GM12878 (cell line): ENCODE results near the gene MRPS12. TPM values are rescaled to one million over a fixed set of nuclear protein-coding genes. Genes with fewer than 3 reads are reported as not detected.

ENCODE experiments used
- ATAC-seq: fragments of 200-7000 bp; cut with Tn5 transposase; 3 replicates; pipeline ENCODE4 v1.9.1; 2020; ENCODE audit warnings: mild to moderate bottlenecking, moderate library complexity
- BruUV-seq: library from RNA; stranded (reverse); fragments of 400-500 nt; replicated peaks from 2 replicates; lab custom pipeline; 2021; lab: Mats Ljungman, UMichigan
- CTCF ChIA-PET: fragments of 300-600 bp; sonication (Branson Sonifier 250); formaldehyde crosslinking; extraction: SDS; loops from one replicate; lab custom pipeline; 2021; ENCODE audit warnings: inconsistent platforms; lab: Yijun Ruan, JAX
- POLR2A ChIA-PET: fragments of 350-600 bp; formaldehyde crosslinking; extraction: SDS; loops from one replicate; lab custom pipeline; 2021; ENCODE audit warnings: inconsistent platforms; lab: Charles Lee
- RAD21 ChIA-PET: fragments of 300-600 bp; sonication (Branson Sonifier 250); formaldehyde crosslinking; loops from one replicate; lab custom pipeline; 2023; ENCODE audit warnings: antibody characterized with exemption; ENCODE audit not compliant: unreplicated experiment; lab: Charles Lee
- SMC1A ChIA-PET: fragments of 300-600 bp; sonication (Branson Sonifier 250); formaldehyde crosslinking; loops from one replicate; lab custom pipeline; 2023; ENCODE audit not compliant: unreplicated experiment, uncharacterized antibody; lab: Charles Lee
- DNase-seq: peaks from one replicate; pipeline ENCODE4 v3.0.0-alpha.2; 2011; ENCODE audit warnings: low read depth, low spot score
- FAIRE-seq: peaks from 3 replicates; lab custom pipeline; 2011; peaks lifted over from hg19 to GRCh38; lab: Jason Lieb, UNC
- H2AFZ ChIP-seq: 2 replicates; pipeline ENCODE4 v1.6.0; 2011; ENCODE audit warnings: low read depth, low read length, control low read depth; ENCODE audit not compliant: control insufficient read depth
- H3K27ac ChIP-seq: 2 replicates; pipeline ENCODE4 v1.5.1; 2011; ENCODE audit warnings: control low read depth; ENCODE audit not compliant: control insufficient read depth, insufficient read depth
- H3K27me3 ChIP-seq, 2 experiments: replicated peaks in 1 of 2; 2 replicates each; pipeline versions ENCODE4 v1.6.0 to v1.6.1; 2011; ENCODE audit warnings: low read length in 1 of 2; ENCODE audit not compliant: control insufficient read depth in 2 of 2, insufficient read depth in 2 of 2
- H3K36me3 ChIP-seq, 2 experiments: 2 replicates each; pipeline ENCODE4 v1.5.1; 2011; ENCODE audit warnings: low read length in 1 of 2; ENCODE audit not compliant: control insufficient read depth in 2 of 2, insufficient read depth in 2 of 2
- H3K4me1 ChIP-seq: 2 replicates; pipeline ENCODE4 v1.6.1; 2011; ENCODE audit warnings: mild to moderate bottlenecking, low read length, moderate library complexity, mixed read lengths; ENCODE audit not compliant: control insufficient read depth, insufficient read depth
- H3K4me2 ChIP-seq: 2 replicates; pipeline ENCODE4 v1.6.0; 2011; ENCODE audit warnings: control low read depth; ENCODE audit not compliant: control insufficient read depth, insufficient read depth
- H3K4me3 ChIP-seq: fragments of 200-600 bp; sonication (generic); 2 replicates; pipeline ENCODE4 v1.5.1; 2016
- H3K79me2 ChIP-seq: 2 replicates; pipeline ENCODE4 v1.6.0; 2011; ENCODE audit warnings: low read length; ENCODE audit not compliant: control insufficient read depth, insufficient read depth
- H3K9ac ChIP-seq: 2 replicates; pipeline ENCODE4 v1.8.0; 2011; ENCODE audit warnings: low read length, control low read depth, mixed read lengths; ENCODE audit not compliant: control insufficient read depth, insufficient read depth
- H3K9me3 ChIP-seq: replicated peaks from 3 replicates; pipeline ENCODE4 v1.5.1; 2011; ENCODE audit warnings: mild to moderate bottlenecking, low read length; ENCODE audit not compliant: control insufficient read depth, insufficient read depth
- H4K20me1 ChIP-seq: 2 replicates; pipeline ENCODE4 v1.6.0; 2011; ENCODE audit not compliant: control insufficient read depth, insufficient read depth
- DPF2 ChIP-seq: fragments of 450-650 bp; IDR thresholded peaks from 2 replicates; pipeline ENCODE4 v1.6.1; 2017; ENCODE audit warnings: mild to moderate bottlenecking
- MEF2A ChIP-seq: IDR thresholded peaks from 2 replicates; pipeline ENCODE4 v1.6.1; 2011; ENCODE audit warnings: low read depth, mild to moderate bottlenecking, low read length, moderate library complexity; ENCODE audit not compliant: insufficient read depth
- WRNIP1 ChIP-seq: IDR thresholded peaks from 2 replicates; pipeline ENCODE4 v1.6.1; 2011; ENCODE audit warnings: low read depth, low read length, improper control_type of control experiment, borderline replicate concordance
- ZNF207 ChIP-seq: fragments of 450-650 bp; IDR thresholded peaks from 2 replicates; pipeline ENCODE4 v1.6.1; 2014; ENCODE audit warnings: antibody characterized with exemption, mild to moderate bottlenecking, borderline replicate concordance
- WGBS: methylation state at CpG from one replicate; pipeline ENCODE4 v1.1.6; 2016; ENCODE audit warnings: low lambda C conversion rate; ENCODE audit not compliant: insufficient replicate concordance, insufficient coverage; ENCODE audit errors: missing lambda C conversion rate; 5-methylcytosine and 5-hydroxymethylcytosine counted together
- in situ Hi-C: fragments of 300-500 bp; cut with MboI; formaldehyde crosslinking; loops from 9 replicates; pipeline ENCODE4 v1.14.3; 2018; ENCODE audit warnings: mixed read lengths
- intact Hi-C: fragments of 100-400 bp; cut with micrococcal nuclease; formaldehyde crosslinking; loops from one replicate; pipeline ENCODE4 v1.14.2; 2022; ENCODE audit not compliant: unreplicated experiment
- polyA plus RNA-seq, 11 experiments: library from polyadenylated mRNA; depleted of rRNA in 4 of 11; unstranded in 6 of 11; stranded (reverse) in 5 of 11; fragments of >200 nt; fragmentation: Nextera tagmentation in 4 of 11; fragmentation: Illumina TruSeq in 1 of 11; extraction: Ambion mirVana in 4 of 11; extraction: Trizol in 1 of 11; gene quantifications; 1 replicate in 1 of 11; 2 replicates in 10 of 11; pipeline versions ENCODE4 v1.2.1 to v1.2.3, GENCODE V29; 2011 to 2016; ENCODE audit warnings: inconsistent platforms in 2 of 11, missing spikeins in 2 of 11, low read depth in 1 of 11
- total RNA-seq, 4 experiments: library from RNA; depleted of rRNA in 3 of 4; stranded (reverse); fragments of >200 nt in 3 of 4; fragmentation: Illumina TruSeq in 1 of 4; extraction: Trizol in 1 of 4; gene quantifications; 2 replicates each; pipeline versions ENCODE4 v1.2.1 to v1.2.3, GENCODE V29; 2013 to 2021
- TF ChIP-seq, protein P1 (sequence below): fragments of 450-650 bp; IDR thresholded peaks from 2 replicates; pipeline ENCODE4 v1.6.1; 2018; ENCODE audit warnings: mild to moderate bottlenecking, low read depth, moderate library complexity; ENCODE audit not compliant: partially characterized antibody

The MRPS12 gene
- total and polyA plus RNA-seq, 10 of the 15 experiments (the other 5 are each of a cell fraction or from before 2014, with no cell fraction given) = 7.3 to 205 (median 77.3) TPM

GRCh38 chr19:38889803-38890202 lies 40.9 kb upstream of the MRPS12 start:
- RAD21 ChIA-PET = no interaction called here
- no peak for FAIRE-seq
- WGBS = 76% methylated on average over 8 of the region's 8 CpGs
- no peaks in the 10 kb centered on the region; a peak in 1 of 4 replicates for H3K36me3 ChIP-seq
- TF ChIP-seq MEF2A (no peak), ZNF207 (no peak), WRNIP1 (no peak), DPF2 (no peak)
- TF ChIP-seq, protein P1, sequence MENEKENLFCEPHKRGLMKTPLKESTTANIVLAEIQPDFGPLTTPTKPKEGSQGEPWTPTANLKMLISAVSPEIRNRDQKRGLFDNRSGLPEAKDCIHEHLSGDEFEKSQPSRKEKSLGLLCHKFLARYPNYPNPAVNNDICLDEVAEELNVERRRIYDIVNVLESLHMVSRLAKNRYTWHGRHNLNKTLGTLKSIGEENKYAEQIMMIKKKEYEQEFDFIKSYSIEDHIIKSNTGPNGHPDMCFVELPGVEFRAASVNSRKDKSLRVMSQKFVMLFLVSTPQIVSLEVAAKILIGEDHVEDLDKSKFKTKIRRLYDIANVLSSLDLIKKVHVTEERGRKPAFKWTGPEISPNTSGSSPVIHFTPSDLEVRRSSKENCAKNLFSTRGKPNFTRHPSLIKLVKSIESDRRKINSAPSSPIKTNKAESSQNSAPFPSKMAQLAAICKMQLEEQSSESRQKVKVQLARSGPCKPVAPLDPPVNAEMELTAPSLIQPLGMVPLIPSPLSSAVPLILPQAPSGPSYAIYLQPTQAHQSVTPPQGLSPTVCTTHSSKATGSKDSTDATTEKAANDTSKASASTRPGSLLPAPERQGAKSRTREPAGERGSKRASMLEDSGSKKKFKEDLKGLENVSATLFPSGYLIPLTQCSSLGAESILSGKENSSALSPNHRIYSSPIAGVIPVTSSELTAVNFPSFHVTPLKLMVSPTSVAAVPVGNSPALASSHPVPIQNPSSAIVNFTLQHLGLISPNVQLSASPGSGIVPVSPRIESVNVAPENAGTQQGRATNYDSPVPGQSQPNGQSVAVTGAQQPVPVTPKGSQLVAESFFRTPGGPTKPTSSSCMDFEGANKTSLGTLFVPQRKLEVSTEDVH = no peak
- TF ChIP-seq, all 136 proteins: peak for 0
- no peak overlapping the region for H2AFZ ChIP-seq
- no peaks in the 10 kb centered on the region for H3K27me3 ChIP-seq
- H4K20me1 ChIP-seq = no peaks in the 10 kb centered on the region
- H3K4me1 ChIP-seq = no peaks in the 10 kb centered on the region
- intact Hi-C loops (loop anchor here (10.0 kb wide), 2 partner anchors 55 to 105 kb away; partner anchors contain the start of genes ECH1 and LGALS7B), in situ Hi-C loops (no loop called here)
- H3K4me2 ChIP-seq = no peak overlapping the region
- ChIA-PET POLR2A (no interaction called here), SMC1A (no interaction called here), CTCF (interaction anchor here (5.8 kb wide), 1 partner anchor 12 kb away, joined by 62 read pairs; the partner anchor contains the start of gene RINL)
- no peak overlapping the region for H3K4me3 ChIP-seq
- DNase-seq (no peak), ATAC-seq (no peak)
- H3K9ac ChIP-seq = no peak overlapping the region
- no TSS peak for BruUV-seq
- no peaks in the 10 kb centered on the region for H3K9me3 ChIP-seq
- no peaks in the 10 kb centered on the region for H3K79me2 ChIP-seq
- no peak overlapping the region for H3K27ac ChIP-seq
